CD4-positive, alpha-beta T cell treated with Interleukin-15 for 4 hours (primary cell): ENCODE measurements around the gene ACVR1B.

Experiments
- DNase-seq: peaks from one replicate; pipeline ENCODE4 v3.0.0-alpha.2; 2020; ENCODE audit warnings: low spot score

Gene ACVR1B

DNA sequence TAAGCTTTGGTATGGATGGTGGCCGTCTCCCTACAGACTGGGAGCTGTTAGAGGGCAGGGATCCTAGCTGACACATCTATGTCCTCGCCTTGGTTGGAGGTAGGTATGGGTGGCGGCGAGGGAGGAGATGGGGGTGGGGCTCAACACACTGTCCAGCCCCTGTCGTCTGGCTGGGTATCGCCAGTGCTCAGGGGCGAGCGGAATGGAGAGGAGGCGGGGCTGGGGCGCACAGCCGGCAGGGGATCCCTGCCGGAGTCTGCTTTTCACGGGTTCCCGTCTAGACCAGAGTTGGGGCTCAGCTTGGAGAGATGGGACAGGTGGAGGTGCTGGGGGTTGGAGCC lies 71.3 kb downstream of the ACVR1B start:
- no peak for DNase-seq

DNA sequence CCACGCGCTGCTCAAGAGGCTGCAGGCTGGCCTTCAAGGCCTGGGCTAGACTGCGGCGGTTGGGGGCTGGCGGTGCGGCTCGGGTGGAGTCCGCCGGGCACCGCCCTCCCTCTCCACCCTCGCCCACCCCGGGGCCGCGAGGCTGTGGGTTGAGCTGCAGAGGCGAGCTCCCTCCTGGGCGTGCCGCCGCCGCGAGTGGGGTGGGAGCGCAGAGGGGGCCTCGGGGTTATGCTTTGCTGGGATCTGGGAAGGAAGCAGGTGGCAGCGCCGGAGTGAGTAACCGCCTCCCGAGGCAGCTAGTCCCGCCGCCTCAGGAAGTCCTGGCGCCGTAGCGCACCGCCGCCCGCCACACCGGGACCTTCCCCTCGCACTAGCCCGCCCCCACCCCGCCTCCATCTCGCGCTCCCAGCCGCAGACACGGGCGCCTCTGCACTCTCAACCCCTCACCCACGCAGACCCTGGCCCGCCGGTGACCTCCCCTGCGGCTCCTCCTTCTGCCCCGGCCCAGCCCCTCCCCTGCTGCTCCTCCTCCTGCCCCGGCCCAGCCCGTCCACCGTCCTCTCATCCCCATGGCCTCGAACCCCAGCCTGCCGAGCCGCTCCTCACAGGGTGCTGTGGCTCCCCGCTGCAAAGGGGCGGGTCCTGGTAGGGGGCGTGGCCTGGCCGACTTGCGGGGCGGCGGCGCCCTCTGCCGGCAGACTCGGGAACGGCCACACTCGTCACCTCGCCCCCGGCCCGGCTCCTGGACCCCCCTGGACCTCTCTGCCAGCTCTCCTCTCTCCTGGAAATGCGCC lies 71.9 kb downstream of the ACVR1B start:
- peak; percentile 88 for DNase-seq

DNA sequence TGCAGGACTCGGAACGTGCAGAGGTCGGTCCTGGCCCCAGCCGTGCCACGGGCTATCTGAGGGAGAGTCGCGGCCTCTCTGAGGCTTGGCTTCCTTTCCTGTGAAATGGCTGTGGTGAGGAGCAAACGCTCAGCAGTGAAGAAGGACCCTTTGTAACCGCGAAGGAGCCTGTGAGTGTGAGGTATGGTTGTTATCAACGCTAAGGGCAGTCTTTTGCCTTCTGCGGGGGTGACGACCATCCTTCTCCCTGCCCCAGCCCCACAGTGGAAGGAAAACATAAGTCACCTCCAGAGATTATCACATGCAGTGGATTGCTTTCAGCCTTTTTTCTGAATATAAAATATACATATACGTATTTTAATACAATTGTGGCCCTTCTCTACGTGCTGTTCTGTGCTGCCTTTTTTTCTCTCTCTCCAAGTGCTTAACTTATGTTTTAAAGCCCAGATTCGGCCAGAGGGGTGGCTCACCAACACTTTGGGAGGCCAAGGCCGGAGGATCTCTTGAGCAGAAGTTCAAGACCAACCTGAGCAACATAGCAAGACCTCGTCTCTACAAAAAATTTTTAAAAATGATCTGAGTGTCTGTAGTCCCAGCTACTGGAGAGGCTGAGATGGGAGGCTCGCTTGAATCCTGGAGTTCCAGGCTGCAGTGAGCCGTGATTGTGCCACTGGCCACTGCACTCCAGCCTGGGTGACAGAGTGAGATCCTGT lies 72.6 kb downstream of the ACVR1B start:
- no peak for DNase-seq

DNA sequence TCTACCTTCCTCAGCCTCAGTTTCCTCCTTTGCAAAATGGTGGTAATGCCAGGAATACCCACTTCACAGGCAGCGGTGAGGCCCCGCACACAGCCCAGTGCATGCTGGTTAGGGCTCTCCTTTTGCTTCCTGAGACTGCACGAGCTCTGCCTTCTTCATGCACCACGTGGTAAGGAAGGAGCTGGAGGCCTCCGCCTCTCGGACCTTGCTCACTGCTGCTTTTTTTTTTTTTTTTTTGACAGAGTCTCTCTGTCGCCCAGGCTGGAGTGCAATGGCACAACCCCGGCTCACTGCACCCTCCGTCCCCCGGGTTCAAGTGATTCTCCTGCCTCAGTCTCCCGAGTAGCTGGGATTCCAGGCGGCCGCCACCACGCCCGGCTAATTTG lies 73.3 kb downstream of the ACVR1B start:
- peak; percentile 34 for DNase-seq

DNA sequence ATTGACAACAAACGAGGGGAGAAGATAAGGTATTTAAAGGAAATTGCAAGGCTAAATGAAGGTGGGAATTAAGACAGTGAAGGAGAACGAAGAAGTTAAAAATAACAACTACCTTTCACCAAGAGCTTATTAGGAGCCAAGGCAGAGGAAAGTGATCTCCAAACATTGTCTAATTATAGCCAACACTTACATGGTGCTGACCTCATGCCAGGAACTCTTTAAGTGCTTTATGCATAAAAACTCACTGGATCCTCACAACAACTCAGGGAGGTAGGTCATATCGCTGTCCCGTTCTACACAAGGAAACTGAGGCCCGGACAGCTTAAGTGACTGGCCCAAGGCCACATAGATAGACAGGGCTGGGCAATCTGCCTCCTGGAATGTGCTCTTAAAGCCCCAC lies 74.8 kb downstream of the ACVR1B start:
- no peak for DNase-seq

DNA sequence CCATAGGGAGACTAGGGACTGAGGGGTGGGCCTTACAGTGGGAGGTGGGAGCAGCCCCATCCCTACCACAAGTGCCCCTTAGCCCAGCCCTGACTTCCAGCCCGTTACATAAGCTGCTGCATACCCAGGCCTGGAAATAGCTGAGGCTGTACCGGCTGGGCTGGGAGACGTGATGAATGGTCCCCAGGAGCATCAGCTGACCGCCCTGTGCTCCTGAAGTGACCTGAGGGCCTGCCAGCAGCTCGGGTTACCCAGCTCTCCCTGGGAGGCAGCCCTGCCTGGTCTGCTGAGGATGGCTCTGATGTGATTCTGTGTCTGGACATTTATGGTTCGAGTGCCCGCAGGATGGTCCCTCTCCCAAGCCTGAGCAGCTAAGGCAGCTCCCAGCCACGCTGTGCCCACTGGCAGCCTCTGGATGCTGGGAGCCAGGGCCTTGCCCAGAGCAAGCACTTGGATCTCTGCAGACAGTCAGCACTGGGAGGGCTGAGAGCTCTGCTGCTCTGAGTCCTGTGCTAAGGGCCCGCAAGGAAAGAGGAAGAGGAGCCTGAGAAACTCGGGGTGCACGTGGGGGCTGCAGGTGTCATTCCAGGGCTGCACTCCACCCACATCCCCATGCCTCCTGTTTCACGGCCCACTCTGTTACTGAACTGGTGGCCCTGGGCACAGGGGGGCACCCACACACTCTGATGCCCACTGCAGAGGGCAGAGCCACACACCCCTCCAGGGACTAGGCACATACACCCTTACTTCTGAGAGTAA lies 75.8 kb downstream of the ACVR1B start:
- no peak for DNase-seq

DNA sequence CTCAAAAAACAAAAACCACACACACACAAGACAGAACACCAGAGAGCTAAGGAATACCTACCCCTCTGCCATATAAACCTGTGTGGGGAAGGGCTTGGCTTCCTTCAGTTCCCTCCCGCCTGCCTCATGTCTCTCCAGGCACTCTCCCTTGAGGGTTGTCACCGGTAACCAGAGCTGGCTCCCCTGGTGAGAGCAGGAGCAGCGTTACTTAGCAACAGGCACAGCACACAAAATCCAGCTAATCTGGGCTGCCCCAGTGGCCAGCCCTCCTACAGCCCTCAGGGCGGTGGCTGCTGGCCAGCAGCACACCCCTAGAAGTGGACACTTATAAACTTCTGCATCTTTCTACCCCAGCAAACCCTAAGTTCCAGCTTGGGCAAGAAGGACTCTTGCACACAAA lies 78.2 kb downstream of the ACVR1B start:
- no peak for DNase-seq

DNA sequence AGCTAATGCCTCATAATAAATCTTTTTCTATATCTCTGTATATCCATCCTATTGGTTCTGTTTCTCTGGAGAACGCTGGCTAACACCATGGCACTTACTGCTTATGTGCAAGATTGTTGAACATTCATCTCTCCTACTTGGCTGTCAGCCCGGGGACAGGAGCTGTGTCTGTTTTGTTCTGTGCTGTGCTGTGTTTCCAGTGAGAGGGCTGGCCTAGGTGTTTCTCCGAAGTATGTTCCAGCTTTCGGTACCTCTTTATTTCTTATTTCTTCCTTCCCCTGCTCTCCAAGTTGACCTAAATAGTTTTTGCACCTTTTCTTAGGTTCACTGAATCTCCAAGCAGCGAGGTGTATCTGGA lies 80.9 kb downstream of the ACVR1B start:
- DNase-seq: no peak

DNA sequence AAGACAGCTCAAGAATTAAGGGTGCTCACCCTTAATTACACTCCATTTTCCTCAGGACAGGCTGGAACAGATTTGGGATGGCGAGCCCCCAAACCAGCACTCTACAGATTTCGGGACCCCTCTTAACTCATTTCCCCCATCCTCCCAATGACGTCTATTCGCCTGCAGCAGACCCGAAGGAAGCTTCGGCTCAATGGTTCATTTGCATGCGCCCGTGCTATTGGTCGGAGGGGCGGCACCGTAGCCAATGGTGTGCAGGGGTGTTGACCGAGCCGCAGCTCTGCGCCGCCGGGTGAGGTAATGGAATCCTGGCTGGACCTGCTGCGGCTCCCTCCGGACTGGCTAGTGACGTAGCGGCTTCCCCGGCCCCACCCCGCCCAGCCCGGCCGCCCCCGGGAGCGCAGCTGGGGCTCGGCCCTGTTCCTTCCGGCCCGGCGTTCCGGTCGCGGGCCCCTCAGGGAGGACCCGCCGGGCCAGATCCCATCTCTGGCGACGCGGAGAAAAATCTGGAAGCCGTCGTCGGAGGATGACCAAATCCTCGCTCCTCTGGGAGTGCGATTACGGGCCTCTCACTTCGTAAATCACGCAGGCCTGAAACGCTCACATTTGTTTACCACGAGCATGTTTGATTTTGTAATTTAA lies 81.4 kb downstream of the ACVR1B start:
- DNase-seq: peak; percentile 83

DNA sequence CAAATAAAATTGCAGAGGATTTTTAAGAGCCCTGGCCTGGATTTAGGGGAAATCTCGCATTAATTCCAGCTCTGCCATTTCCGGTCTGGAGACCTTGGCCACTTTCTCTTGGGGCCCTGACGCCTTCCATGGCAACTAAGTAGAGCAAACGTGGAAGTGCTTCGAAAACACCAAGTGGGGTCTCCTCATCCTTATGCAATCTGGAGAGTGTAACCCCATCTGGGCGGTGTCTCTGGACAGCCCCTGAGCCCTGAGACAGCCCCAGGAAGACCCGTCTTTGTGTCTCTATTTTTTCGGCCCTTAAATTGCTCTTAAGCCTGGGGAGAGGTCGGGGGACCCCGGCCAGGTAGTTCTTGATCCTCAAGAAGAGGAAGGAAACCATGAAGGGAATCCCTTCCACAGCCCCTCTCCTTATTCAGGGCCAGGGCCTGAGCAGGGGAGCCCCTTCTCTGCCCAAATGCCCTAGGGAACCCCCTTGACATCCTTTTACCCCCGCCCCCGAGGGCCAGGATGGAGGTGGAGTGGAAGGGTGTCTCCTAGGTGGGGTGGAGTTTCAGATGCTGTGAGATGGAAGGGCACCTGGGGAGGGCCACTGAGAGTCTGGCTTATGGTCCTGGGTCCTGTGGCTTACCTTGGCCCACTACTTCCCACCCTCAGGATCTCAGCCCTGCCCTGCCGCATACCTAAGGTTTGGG lies 82.1 kb downstream of the ACVR1B start:
- no peak for DNase-seq

DNA sequence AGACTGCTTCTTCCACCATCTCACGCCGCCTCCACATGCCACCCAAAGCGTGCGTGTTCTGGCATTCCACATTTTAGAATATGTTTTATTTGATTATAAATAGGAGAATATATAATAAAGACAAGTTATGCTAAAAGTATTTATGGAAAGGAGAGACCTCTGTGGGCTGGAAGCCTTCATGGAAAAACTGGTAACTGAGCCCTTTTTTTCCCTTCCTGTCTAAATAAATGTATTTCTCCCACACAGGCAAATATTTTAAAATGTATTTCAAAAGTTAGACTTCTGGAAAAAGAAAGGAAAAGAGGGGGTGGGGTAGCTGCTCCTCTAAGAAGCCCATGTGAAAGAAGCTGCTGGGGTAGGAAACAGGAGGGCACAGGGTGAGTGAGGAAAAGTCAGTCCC lies 83.7 kb downstream of the ACVR1B start:
- no peak for DNase-seq

DNA sequence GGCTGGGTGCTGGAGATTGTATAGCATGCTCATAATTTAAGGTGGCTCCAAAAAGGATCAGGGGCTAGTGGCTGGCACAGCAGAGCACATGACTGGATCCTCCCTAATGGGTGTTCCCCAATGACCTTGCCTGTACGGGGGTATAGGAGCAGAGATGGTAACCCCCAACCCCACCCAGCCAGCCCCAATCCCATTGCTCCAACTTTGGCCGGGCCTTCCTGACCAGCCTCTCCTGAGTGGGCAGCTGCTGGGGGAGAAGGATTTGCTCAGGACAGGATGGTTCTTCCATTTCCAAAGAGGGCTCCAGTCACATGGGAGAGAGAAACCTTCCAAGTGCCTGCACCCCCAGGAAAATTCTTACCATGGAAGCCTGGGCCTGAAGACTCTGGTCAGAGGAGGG lies 84.4 kb downstream of the ACVR1B start:
- DNase-seq: no peak

DNA sequence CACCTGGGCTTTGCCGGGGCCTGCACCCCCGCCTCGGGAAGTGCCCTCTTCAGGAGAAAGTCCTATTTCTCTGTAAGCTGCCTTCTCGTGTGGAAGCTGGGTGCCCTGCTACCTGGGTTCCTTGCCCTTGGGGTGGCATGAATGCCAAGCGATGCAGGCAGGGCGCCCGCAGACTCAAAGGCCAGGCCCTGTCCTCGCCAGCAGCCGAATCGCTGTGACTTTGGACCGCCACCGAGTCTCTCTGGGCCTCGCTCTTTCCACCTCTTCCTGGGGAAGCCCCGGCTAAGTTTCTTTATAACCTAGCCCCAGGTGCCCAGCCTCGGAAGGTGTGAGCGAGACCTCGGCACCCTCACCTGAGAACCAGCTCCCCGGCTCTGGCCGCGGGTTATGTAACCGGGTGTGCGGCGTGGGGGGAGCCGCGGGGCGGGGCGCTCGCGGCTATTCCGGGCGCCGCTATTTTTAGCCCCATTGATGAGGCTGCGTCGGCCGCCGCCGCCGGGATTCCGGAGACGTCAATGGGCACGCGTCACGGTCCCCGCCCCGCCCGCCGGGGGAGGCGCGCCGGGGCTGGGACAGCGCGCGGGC lies 85.2 kb downstream of the ACVR1B start:
- DNase-seq: peak; percentile 73

DNA sequence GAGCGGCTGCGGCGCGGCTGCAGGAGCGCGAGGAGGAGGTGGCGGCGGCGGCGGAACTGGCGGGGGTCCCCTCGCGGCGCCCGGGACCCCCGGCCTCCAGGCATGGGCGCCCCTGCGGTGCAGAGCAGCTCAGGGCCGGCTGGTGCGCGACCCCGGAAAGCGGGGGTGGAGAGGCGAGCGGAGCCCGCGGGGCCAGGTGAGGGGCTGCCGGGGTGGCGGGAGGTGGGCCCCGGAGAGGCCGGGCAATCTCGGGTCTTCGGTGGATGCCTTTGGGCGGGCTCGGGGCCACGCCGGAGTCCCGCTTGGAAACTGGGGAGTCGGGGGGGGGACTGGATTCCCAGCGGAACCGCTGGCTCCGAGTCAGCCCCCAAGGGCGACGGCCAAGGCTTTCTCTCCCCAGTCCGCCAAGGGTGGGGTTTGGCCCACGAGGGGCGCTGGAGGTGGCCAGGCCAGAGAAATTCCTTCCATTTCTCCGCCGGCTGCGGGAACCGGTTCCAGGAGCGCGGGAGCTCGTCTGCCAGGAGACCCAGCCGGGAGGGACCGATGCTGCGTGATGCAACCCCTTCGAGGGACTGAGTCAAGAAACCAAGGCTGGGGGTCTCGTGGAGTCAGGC lies 85.9 kb downstream of the ACVR1B start:
- no peak for DNase-seq

DNA sequence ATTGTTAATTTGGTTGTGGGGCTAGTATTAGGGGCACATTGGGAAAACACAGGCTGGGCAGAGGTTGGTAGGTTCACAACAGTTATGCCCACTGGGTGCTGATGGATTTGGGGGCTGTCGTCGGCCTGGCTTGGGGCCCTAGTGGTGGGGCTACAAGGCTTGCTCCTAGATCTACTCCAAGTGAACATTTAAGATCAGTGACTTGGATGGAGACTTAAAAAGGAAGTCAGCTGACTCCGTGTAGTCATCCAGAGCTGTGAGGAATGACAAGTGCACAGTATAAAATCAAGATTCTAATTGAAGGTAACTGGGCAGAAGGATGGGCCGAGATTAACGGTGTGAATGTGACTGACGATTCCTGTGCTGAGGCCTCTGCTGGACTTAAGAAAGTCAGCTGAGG lies 86.9 kb downstream of the ACVR1B start:
- DNase-seq: no peak

DNA sequence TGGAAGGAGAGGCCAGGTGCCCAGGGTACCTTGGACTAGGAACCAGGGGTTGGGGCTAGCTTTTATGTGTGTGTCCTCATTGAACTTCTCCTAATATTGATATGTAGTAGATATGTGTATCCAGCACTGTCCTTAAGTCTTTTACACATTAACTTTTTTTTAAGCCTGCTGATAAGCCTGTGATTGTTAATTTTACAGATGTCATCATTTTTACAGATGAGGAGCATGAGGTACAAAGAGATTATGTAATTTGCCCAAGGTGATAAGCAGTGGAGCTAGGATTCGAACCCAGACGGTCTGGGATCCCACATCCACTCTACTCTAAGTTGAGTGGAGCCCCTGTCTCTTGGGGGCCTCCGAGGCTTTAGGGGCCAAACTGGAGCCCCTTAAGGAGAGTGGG lies 89.5 kb downstream of the ACVR1B start:
- DNase-seq: no peak

DNA sequence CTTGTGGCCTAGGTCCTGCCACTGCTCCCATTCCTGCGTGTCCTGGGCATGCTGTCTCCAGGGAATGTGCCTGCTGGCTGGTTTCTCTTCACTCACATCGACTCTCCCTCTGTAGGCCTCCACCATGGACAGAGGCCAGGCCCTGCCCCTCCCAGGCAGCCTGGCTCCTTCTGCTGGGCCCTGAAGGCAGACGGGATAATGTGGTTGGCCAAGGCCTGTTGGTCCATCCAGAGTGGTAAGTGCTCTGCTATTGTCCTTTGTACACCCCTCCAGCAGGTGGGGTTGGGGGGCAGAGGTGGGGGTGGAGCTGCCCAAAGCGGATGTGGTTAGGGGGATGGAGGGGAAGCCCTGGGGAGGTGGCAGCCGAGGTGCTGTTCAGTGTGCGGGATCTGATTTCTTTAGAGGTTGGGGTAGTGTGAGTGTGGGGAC lies 90.2 kb downstream of the ACVR1B start:
- peak; percentile 62 for DNase-seq

DNA sequence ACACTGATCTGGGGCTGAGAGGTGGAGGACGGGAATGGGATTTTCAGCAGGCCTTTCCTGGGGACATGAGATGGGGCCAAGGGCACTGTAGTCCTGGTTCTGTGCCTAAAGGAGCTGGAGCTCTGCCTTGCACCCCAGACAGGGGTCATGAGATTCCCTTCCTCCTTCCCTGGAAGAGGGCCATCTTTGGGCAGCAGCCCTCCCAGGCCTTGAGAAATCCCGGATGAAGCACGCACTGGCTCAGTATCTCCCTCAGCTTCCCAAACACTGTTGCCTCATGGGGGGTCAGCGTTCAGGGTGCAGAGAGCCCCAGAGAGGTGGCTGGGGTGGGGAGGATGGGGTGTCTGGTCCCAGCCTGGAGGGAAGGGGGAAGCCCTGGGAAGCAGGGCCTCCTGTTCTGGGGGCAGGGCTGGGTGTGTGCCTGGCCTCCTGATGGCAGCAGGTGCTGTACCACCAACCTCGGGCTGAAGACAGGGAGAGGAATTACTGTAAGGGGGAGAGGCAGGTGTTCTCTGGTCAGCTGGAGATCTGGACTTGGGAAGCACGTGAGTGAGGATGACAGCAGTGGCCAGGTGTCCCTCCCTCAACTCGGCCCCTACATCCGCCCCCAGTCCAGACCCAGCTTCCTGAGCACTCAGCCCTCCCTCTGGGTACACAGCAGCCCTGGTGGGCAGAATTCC lies 91.3 kb downstream of the ACVR1B start:
- DNase-seq: no peak

DNA sequence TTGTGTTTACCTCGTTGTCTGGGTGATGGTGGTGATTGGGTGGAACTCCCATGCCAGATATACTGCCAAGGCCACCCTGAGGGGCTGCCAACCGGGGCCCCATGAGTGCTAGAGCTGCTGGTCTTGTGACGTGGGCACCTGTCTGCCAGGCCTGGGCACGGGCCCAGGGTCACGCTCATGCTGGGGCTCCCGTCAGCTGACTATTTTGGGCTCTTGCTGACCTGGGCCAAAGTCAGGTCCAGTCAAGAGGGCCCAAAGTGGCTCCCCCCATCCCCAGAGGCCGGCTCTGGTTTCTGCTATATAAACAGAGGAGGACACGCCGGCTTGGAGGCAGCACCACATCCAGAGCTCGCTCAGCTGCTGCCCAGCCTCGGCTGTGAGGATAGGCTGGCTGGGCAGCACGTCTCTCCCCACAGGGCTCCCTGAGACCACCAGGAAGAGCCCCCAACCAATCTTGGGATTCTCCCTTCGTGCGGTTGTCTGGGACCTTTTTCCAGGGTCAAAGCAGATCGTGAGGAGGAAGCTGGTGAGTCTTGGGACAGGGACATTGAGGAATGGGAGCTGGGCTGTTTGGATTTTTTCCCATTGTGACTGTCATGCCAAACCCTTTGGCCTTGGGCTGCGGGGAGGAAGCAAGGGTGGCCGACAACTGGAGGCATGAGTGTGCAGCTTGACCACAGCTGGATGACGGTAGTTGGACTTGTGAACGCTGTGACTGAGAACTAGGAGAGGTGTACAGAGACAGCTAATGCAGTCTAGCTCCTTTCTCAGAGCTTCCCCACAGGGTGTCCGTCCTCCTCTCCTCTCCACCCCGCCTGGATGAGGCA lies 92.1 kb downstream of the ACVR1B start:
- DNase-seq: no peak
